Neural cell (in vitro differentiated cells): ENCODE measurements around the gene LMO4.

Source experiments
- CTCF ChIP-seq: fragments of 450-650 bp; IDR thresholded peaks from 2 replicates; pipeline ENCODE4 v1.5.1; 2014; ENCODE audit warnings: antibody characterized with exemption, mild to moderate bottlenecking, moderate library complexity; ENCODE audit not compliant: poor library complexity, severe bottlenecking
- EP300 ChIP-seq: fragments of 450-650 bp; conservative IDR thresholded peaks from 2 replicates; pipeline ENCODE4 v1.6.1; 2014; ENCODE audit warnings: antibody characterized with exemption, mild to moderate bottlenecking, moderate library complexity; ENCODE audit not compliant: poor library complexity, severe bottlenecking
- EZH2 ChIP-seq: fragments of 200-600, 300-800 bp; shearing (Covaris generic), sonication (generic); IDR thresholded peaks from 2 replicates; pipeline ENCODE4 v1.6.1; 2014; ENCODE audit warnings: antibody characterized with exemption, low read length, borderline replicate concordance, mild to moderate bottlenecking; ENCODE audit not compliant: insufficient read depth, poor library complexity, severe bottlenecking
- MXI1 ChIP-seq: fragments of 450-650 bp; conservative IDR thresholded peaks from 2 replicates; pipeline ENCODE4 v1.6.1; 2014; ENCODE audit warnings: antibody characterized with exemption, mild to moderate bottlenecking; ENCODE audit not compliant: poor library complexity, severe bottlenecking
- POLR2AphosphoS5 ChIP-seq: IDR thresholded peaks from 2 replicates; pipeline ENCODE4 v1.6.1; 2012
- REST ChIP-seq: IDR thresholded peaks from 2 replicates; pipeline ENCODE4 v1.6.1; 2012; ENCODE audit warnings: borderline replicate concordance
- SMC3 ChIP-seq: fragments of 450-650 bp; conservative IDR thresholded peaks from 2 replicates; pipeline ENCODE4 v1.6.1; 2014; ENCODE audit warnings: antibody characterized with exemption, mild to moderate bottlenecking, moderate library complexity; ENCODE audit not compliant: poor library complexity
- TAF1 ChIP-seq: IDR thresholded peaks from 2 replicates; pipeline ENCODE4 v1.6.1; 2012; ENCODE audit warnings: low read depth

GRCh38 chr1:87355894-87356293, 27.2 kb downstream of the LMO4 start:
- TF ChIP-seq CTCF (no peak), SMC3 (no peak), EZH2 (no peak), REST (no peak), MXI1 (no peak), TAF1 (no peak), POLR2AphosphoS5 (no peak), EP300 (no peak)
